Lung (tissue), 12 donors: ENCODE data around the gene PKN2. TPM values are rescaled to one million over a fixed set of nuclear protein-coding genes. Genes with fewer than 3 reads are reported as not detected.

ENCODE experiments used
- ATAC-seq: fragments of 200-7000 bp; cut with Tn5 transposase; one replicate; pipeline ENCODE4 v1.9.1; 2020; ENCODE audit warnings: moderate number of reproducible peaks; ENCODE audit not compliant: insufficient read depth, low FRiP score
- DNase-seq, 3 donors: peaks; one replicate each; pipeline ENCODE4 v3.0.0-alpha.2; 2013 to 2017
- H3K27ac ChIP-seq, 2 donors: one replicate each; pipeline ENCODE4 v1.5.1; 2013; ENCODE audit warnings: mild to moderate bottlenecking in 2 of 2, moderate library complexity in 2 of 2, control low read depth in 1 of 2, inconsistent platforms in 1 of 2, low read depth in 1 of 2, low read length in 1 of 2
- H3K27me3 ChIP-seq, 3 donors: one replicate each; pipeline ENCODE4 v1.5.1; 2013; ENCODE audit warnings: low read length in 2 of 3; ENCODE audit not compliant: control insufficient read depth in 3 of 3, insufficient read depth in 3 of 3
- H3K36me3 ChIP-seq, 4 donors: one replicate each; pipeline ENCODE4 v1.5.1; 2013; ENCODE audit warnings: low read length in 4 of 4, mild to moderate bottlenecking in 1 of 4, moderate library complexity in 1 of 4; ENCODE audit not compliant: control insufficient read depth in 4 of 4, insufficient read depth in 4 of 4
- H3K4me1 ChIP-seq, 5 donors: one replicate each; pipeline ENCODE4 v1.5.1; 2013; ENCODE audit warnings: low read length in 5 of 5, mild to moderate bottlenecking in 2 of 5, moderate library complexity in 1 of 5; ENCODE audit not compliant: control insufficient read depth in 5 of 5, insufficient read depth in 5 of 5
- H3K4me3 ChIP-seq: one replicate; pipeline ENCODE4 v1.5.1; 2013; ENCODE audit warnings: mild to moderate bottlenecking, control low read depth, moderate library complexity
- H3K9ac ChIP-seq, 2 donors: one replicate each; pipeline ENCODE4 v1.5.1; 2013; ENCODE audit warnings: low read length in 2 of 2, control low read depth in 1 of 2; ENCODE audit not compliant: insufficient read depth in 1 of 2
- H3K9me3 ChIP-seq, 4 donors: one replicate each; pipeline ENCODE4 v1.5.1; 2013; ENCODE audit warnings: low read length in 3 of 4, mild to moderate bottlenecking in 1 of 4, moderate library complexity in 1 of 4; ENCODE audit not compliant: control insufficient read depth in 4 of 4, insufficient read depth in 3 of 4
- WGBS, 2 donors: extraction: QIAGEN DNeasy Blood & Tissue Kit; methylation state at CpG; one replicate each; pipeline ENCODE4 v1.1.7; 2013; 5-methylcytosine and 5-hydroxymethylcytosine counted together
- polyA plus RNA-seq, 2 donors: library from polyadenylated mRNA; stranded (reverse); fragments of 200-250 nt; gene quantifications; one replicate each; pipeline ENCODE4 v1.2.1, GENCODE V29; 2013
- total RNA-seq, 2 donors: library from RNA; depleted of rRNA in 1 of 2; stranded (reverse); fragments of >200 nt in 1 of 2; gene quantifications; one replicate each; pipeline ENCODE4 v1.2.1, GENCODE V29; 2014 to 2021
- TF ChIP-seq, protein P1 (sequence below): IDR thresholded peaks from 2 replicates; pipeline ENCODE4 v1.5.1; 2012; ENCODE audit warnings: mild to moderate bottlenecking; ENCODE audit errors: control extremely low read depth, extremely low read depth
- donor health status: control.
- donor health status: control.
- donor health status: Bipolar disorder and iron deficiency.
- donor health status: healthy.
- donor health status: DM: yes; HTN: yes; CAD: no.

Gene PKN2
- total and polyA plus RNA-seq, 4 donors, result 9.5 to 130 (median 24.8) TPM

DNA sequence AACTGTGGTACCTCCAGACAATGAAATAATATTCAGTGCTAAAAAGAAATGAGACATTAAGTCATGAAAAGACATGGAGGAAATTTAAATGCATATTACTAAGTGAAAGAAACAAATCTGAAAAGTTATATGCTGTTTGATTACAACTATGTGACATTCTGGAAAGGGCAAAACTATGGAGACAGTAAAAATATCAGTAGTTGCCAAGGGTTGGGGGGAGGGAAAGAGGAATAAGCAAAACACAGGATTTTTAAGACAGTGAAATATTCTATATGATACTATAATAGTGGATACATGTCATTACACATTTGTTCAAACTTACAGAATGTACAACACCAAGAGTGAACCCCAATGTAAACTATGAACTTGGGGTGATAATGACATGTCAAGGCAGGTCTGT is 38.2 kb upstream of the PKN2 start:
- TF ChIP-seq, protein P1, sequence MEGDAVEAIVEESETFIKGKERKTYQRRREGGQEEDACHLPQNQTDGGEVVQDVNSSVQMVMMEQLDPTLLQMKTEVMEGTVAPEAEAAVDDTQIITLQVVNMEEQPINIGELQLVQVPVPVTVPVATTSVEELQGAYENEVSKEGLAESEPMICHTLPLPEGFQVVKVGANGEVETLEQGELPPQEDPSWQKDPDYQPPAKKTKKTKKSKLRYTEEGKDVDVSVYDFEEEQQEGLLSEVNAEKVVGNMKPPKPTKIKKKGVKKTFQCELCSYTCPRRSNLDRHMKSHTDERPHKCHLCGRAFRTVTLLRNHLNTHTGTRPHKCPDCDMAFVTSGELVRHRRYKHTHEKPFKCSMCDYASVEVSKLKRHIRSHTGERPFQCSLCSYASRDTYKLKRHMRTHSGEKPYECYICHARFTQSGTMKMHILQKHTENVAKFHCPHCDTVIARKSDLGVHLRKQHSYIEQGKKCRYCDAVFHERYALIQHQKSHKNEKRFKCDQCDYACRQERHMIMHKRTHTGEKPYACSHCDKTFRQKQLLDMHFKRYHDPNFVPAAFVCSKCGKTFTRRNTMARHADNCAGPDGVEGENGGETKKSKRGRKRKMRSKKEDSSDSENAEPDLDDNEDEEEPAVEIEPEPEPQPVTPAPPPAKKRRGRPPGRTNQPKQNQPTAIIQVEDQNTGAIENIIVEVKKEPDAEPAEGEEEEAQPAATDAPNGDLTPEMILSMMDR, result no peak
- Histone ChIP-seq H3K4me1 (peaks cover 0 to 22% (median 4%) of the 10 kb centered on the region in 5 donors), H3K27me3 (no peaks in the 10 kb centered on the region), H3K27ac (no peak overlapping the region), H3K36me3 (no peaks in the 10 kb centered on the region), H3K9ac (no peak overlapping the region), H3K9me3 (no peaks in the 10 kb centered on the region), H3K4me3 (no peak overlapping the region)
- ATAC-seq, result no peak
- peak in 2 of 3 donors; percentile 75 to 79 for DNase-seq

DNA sequence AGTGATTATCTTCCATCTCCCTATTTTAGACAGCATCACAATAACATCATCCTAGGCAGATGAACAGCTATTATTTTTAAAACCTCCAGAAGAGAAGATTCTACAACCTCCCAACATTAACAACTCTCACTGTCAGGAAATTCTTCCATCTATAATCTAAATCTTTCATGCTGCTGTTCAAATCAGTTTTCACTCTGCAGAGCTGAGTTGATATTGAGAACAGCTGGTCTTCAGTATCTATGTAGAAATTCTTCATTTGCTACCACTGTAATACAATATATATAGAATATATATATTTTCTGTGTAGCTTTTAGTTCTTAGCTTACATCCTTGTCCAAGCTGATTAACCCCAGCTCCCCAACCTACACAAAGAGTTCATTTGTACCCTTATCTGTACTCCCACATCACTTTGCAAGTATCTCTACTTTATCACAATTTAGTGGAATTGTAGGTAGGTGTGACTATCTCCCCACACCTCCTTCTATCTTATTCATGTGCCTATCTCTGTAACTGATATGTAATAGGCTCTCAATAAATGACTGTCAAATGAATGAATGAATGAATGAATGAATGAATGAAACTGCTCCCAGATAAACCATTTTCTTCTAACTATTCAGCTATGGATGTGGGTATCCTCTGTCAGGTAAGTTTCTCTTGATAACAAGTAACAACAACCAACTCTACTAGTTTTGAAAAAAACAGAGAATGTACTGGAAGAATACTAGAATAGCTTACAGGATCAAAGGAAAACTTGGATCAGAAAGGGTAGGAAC is 37.4 kb upstream of the PKN2 start:
- Histone ChIP-seq H3K27me3 (no peaks in the 10 kb centered on the region), H3K27ac (no peak overlapping the region), H3K9me3 (no peaks in the 10 kb centered on the region), H3K4me3 (no peak overlapping the region), H3K9ac (no peak overlapping the region), H3K4me1 (peaks cover 0 to 22% (median 4%) of the 10 kb centered on the region in 5 donors), H3K36me3 (no peaks in the 10 kb centered on the region)
- ATAC-seq (no peak), DNase-seq (peak in 2 of 3 donors; percentile 73 to 83)
- TF ChIP-seq, protein P1, result no peak

DNA sequence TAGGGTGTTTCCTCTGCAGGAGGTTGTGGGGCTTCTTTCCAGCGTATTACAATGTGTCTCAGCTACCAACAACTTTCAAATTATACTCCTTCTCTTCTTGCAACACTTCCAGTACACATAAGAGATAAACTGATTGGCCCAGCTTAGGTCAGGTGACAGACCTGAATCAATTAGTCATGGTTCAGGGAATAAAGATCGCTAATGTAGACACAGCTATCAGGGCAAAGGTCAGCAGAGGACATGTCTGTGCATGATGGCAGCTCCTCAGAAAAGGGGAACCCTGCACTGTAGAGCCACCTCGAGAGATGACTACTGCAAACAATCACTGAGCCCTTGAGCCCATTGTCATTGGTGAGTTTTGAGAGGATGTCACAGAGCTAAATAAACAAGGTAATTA is 36.8 kb upstream of the PKN2 start:
- WGBS, 2 donors, result 65 to 83% methylated on average over 3 of the region's 3 CpGs
- TF ChIP-seq, protein P1, result no peak
- Histone ChIP-seq H3K27me3 (no peaks in the 10 kb centered on the region), H3K4me3 (no peak overlapping the region), H3K9ac (no peak overlapping the region), H3K27ac (no peak overlapping the region), H3K36me3 (no peaks in the 10 kb centered on the region), H3K4me1 (peaks cover 0 to 22% (median 4%) of the 10 kb centered on the region in 5 donors), H3K9me3 (no peaks in the 10 kb centered on the region)
- DNase-seq (no peak), ATAC-seq (no peak)
